Fibroblast of lung (primary cell): ENCODE results near the gene AGAP2. TPM values are rescaled to one million over a fixed set of nuclear protein-coding genes. Genes with fewer than 3 reads are reported as not detected.

Experiments used
- DNase-seq, 2 donors: peaks; one replicate each; pipeline versions ENCODE4 v3.0.0 to v3.0.0-alpha.2; 2010; ENCODE audit warnings: low read depth in 2 of 2
- H2AFZ ChIP-seq: 2 replicates; pipeline ENCODE4 v1.5.1; 2012; ENCODE audit warnings: low read length, control low read depth, inconsistent platforms
- H3K27ac ChIP-seq: 2 replicates; pipeline ENCODE4 v1.5.1; 2011; ENCODE audit warnings: low read length, control low read depth; ENCODE audit not compliant: insufficient read depth
- H3K27me3 ChIP-seq: 2 replicates; pipeline ENCODE4 v1.5.1; 2011; ENCODE audit warnings: mild to moderate bottlenecking, low read length; ENCODE audit not compliant: control insufficient read depth, insufficient read depth
- H3K36me3 ChIP-seq: 2 replicates; pipeline ENCODE4 v1.5.1; 2011; ENCODE audit warnings: low read length; ENCODE audit not compliant: control insufficient read depth, insufficient read depth
- H3K4me1 ChIP-seq: 2 replicates; pipeline ENCODE4 v1.5.1; 2011; ENCODE audit warnings: low read length; ENCODE audit not compliant: control insufficient read depth, insufficient read depth; ENCODE audit errors: extremely low read depth
- H3K4me2 ChIP-seq: 2 replicates; pipeline ENCODE4 v1.5.1; 2011; ENCODE audit warnings: low read length, control low read depth; ENCODE audit not compliant: insufficient read depth; ENCODE audit errors: extremely low read depth
- H3K4me3 ChIP-seq, 4 experiments: fragments of 200-600 bp in 1 of 4; sonication (generic) in 1 of 4; replicated peaks in 1 of 4; 2 replicates each; pipeline ENCODE4 v1.5.1; 2011 to 2016; ENCODE audit warnings: low read length in 4 of 4, low read depth in 3 of 4, mild to moderate bottlenecking in 3 of 4, control low read depth in 2 of 4, inconsistent platforms in 1 of 4, mixed read lengths in 1 of 4; ENCODE audit not compliant: insufficient read depth in 1 of 4; ENCODE audit errors: control extremely low read depth in 1 of 4
- H3K79me2 ChIP-seq: 2 replicates; pipeline ENCODE4 v1.5.1; 2012; ENCODE audit warnings: mild to moderate bottlenecking, low read length, inconsistent platforms; ENCODE audit not compliant: control insufficient read depth, insufficient read depth
- H3K9ac ChIP-seq: 2 replicates; pipeline ENCODE4 v1.5.1; 2011; ENCODE audit warnings: mild to moderate bottlenecking, low read length, control low read depth; ENCODE audit not compliant: insufficient read depth
- H3K9me3 ChIP-seq: 2 replicates; pipeline ENCODE4 v1.5.1; 2012; ENCODE audit warnings: low read depth, low read length; ENCODE audit not compliant: control insufficient read depth, insufficient read depth
- H4K20me1 ChIP-seq: 2 replicates; pipeline ENCODE4 v1.5.1; 2011; ENCODE audit warnings: low read length; ENCODE audit not compliant: control insufficient read depth, insufficient read depth; ENCODE audit errors: extremely low read depth
- CTCF ChIP-seq, 2 donors: IDR thresholded peaks in 1 of 2; conservative IDR thresholded peaks in 1 of 2; 1 replicate in 1 of 2; 2 replicates in 1 of 2; pipeline ENCODE4 v1.5.1; 2011 to 2012; ENCODE audit warnings: low read length in 2 of 2, control low read depth in 1 of 2, inconsistent platforms in 1 of 2, low read depth in 1 of 2, mild to moderate bottlenecking in 1 of 2
- EZH2 ChIP-seq: IDR thresholded peaks from 2 replicates; pipeline ENCODE4 v1.5.1; 2012; ENCODE audit warnings: low read length, control low read depth, mild to moderate bottlenecking; ENCODE audit errors: missing control alignments
- polyA plus RNA-seq, 2 donors: library from polyadenylated mRNA; depleted of rRNA in 1 of 2; stranded (reverse) in 1 of 2; unstranded in 1 of 2; fragments of >200 nt; gene quantifications; 2 replicates each; pipeline ENCODE4 v1.2.1, GENCODE V29; 2011 to 2012; ENCODE audit warnings: missing spikeins in 1 of 2
- total RNA-seq: library from RNA; depleted of rRNA; stranded (reverse); fragments of >200 nt; gene quantifications from 2 replicates; pipeline ENCODE4 v1.2.1, GENCODE V29; 2014

Gene AGAP2
- total and polyA plus RNA-seq, 2 donors (not counting 1 experiment from before 2014, with no cell fraction given), result 0.05 to 0.17 TPM

GRCh38 chr12:57720606-57721595 lies 17.6 kb downstream of the AGAP2 start:
- no peak for TF ChIP-seq EZH2
- no peak for TF ChIP-seq CTCF (conservative IDR thresholded peaks at IDR 0.05 in 1 of 2, IDR thresholded peaks at IDR 0.05 in 1 of 2; ENCODE audit: low read depth in 1 of 2, low read length in 2 of 2)
- Histone ChIP-seq H3K4me3 (no peak overlapping the region), H3K27me3 (no peaks in the 10 kb centered on the region), H3K9ac (no peak overlapping the region), H3K4me1 (no peaks in the 10 kb centered on the region), H4K20me1 (no peaks in the 10 kb centered on the region), H3K27ac (no peak overlapping the region), H3K36me3 (peaks cover 13% of the 10 kb centered on the region), H3K9me3 (no peaks in the 10 kb centered on the region), H2AFZ (no peak overlapping the region), H3K79me2 (no peaks in the 10 kb centered on the region), H3K4me2 (no peak overlapping the region)
- no peak for DNase-seq

GRCh38 chr12:57719777-57720605 lies 18.6 kb downstream of the AGAP2 start:
- no peaks in the 10 kb centered on the region for H3K4me1 ChIP-seq
- H3K9ac ChIP-seq, result no peak overlapping the region
- no peak overlapping the region for H3K4me2 ChIP-seq
- no peak overlapping the region for H3K27ac ChIP-seq
- no peaks in the 10 kb centered on the region for H3K27me3 ChIP-seq
- TF ChIP-seq CTCF (conservative IDR thresholded peaks at IDR 0.05 in 1 of 2, IDR thresholded peaks at IDR 0.05 in 1 of 2; ENCODE audit: low read depth in 1 of 2, low read length in 2 of 2) (no peak), EZH2 (no peak)
- H3K4me3 ChIP-seq, result no peak overlapping the region
- H3K9me3 ChIP-seq, result no peaks in the 10 kb centered on the region
- H3K79me2 ChIP-seq, result no peaks in the 10 kb centered on the region
- no peak for DNase-seq
- no peak overlapping the region for H2AFZ ChIP-seq
- no peaks in the 10 kb centered on the region for H4K20me1 ChIP-seq
- H3K36me3 ChIP-seq, result peaks cover 15% of the 10 kb centered on the region
